ENCODE data around the gene RELB.
A peak's percentile ranks its signal among the peaks of the same experiment; 100 is the strongest.

The RELB gene

DNA sequence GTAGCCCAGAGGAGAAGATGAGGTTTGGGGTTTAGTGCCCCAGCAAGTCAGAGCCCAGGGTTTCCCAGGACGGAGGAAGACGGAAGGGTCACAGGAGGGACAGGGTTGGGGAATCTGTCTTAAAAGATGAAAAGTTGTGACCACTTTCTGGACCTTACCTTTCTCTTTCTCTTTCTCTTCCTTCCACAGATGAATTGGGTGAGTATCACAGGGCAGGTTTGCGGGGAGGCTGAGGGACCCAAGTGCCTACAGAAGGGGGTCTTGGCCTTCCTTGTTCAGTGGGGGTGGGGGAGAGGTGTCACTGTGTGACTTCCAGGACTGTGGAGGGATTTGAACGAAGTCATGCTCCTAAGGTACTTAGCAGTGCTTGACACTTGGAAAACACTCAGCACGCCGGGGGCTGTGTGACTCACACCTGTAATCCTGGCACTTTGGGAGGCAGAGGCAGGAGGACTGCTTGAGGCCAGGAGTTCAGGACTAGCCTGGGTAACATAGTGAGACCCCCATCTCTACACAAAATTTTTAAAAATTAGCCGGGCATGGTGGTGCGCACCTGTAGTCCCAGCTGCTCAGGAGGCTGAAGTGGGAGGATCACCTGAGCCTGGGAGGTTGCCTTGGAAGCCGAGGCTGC, 8.5 kb downstream of the RELB start:
- no peak for DNase-seq (ENCODE audit: low read depth)
- TF ChIP-seq, protein P1, sequence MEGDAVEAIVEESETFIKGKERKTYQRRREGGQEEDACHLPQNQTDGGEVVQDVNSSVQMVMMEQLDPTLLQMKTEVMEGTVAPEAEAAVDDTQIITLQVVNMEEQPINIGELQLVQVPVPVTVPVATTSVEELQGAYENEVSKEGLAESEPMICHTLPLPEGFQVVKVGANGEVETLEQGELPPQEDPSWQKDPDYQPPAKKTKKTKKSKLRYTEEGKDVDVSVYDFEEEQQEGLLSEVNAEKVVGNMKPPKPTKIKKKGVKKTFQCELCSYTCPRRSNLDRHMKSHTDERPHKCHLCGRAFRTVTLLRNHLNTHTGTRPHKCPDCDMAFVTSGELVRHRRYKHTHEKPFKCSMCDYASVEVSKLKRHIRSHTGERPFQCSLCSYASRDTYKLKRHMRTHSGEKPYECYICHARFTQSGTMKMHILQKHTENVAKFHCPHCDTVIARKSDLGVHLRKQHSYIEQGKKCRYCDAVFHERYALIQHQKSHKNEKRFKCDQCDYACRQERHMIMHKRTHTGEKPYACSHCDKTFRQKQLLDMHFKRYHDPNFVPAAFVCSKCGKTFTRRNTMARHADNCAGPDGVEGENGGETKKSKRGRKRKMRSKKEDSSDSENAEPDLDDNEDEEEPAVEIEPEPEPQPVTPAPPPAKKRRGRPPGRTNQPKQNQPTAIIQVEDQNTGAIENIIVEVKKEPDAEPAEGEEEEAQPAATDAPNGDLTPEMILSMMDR (conservative IDR thresholded peaks at IDR 0.05; ENCODE audit: low read length): no peak
- H3K4me3 ChIP-seq (ENCODE audit: low read length): no peak overlapping the region

DNA sequence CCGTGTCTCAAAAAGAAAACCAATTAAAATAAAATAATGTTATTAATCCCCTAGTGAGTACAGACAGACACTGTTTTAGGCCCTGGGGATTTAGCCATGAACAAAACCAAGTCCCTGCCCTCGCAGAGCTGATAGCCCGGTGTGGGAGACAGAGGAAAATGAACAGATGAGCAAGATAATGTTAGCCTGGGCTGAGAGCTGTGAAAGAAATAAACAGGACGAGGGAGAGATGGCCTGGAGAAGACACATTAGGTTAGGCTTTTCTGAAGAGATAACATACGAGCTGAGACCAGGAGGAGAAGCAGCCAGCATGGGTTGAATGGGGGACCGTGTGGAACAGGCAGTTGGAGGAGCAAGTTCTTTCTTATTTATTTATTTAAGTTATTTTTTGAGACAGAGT, 9.0 kb downstream of the RELB start:
- no peak overlapping the region for H3K4me3 ChIP-seq (ENCODE audit: low read length)
- DNase-seq (ENCODE audit: low read depth): no peak
- TF ChIP-seq, protein P1 (conservative IDR thresholded peaks at IDR 0.05; ENCODE audit: low read length): no peak

DNA sequence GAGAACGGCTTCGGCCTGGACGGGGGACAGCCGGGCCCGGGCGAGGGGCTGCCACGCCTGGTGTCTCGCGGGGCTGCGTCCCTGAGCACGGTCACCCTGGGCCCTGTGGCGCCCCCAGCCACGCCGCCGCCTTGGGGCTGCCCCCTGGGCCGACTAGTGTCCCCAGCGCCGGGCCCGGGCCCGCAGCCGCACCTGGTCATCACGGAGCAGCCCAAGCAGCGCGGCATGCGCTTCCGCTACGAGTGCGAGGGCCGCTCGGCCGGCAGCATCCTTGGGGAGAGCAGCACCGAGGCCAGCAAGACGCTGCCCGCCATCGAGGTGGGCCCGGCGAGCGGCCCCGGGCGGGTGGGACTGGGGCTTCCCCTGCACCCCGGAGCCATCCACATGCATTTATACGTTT, 10.7 kb downstream of the RELB start:
- TF ChIP-seq, protein P1 (conservative IDR thresholded peaks at IDR 0.05; ENCODE audit: low read length): no peak
- no peak overlapping the region for H3K4me3 ChIP-seq (ENCODE audit: low read length)
- DNase-seq (ENCODE audit: low read depth): no peak

DNA sequence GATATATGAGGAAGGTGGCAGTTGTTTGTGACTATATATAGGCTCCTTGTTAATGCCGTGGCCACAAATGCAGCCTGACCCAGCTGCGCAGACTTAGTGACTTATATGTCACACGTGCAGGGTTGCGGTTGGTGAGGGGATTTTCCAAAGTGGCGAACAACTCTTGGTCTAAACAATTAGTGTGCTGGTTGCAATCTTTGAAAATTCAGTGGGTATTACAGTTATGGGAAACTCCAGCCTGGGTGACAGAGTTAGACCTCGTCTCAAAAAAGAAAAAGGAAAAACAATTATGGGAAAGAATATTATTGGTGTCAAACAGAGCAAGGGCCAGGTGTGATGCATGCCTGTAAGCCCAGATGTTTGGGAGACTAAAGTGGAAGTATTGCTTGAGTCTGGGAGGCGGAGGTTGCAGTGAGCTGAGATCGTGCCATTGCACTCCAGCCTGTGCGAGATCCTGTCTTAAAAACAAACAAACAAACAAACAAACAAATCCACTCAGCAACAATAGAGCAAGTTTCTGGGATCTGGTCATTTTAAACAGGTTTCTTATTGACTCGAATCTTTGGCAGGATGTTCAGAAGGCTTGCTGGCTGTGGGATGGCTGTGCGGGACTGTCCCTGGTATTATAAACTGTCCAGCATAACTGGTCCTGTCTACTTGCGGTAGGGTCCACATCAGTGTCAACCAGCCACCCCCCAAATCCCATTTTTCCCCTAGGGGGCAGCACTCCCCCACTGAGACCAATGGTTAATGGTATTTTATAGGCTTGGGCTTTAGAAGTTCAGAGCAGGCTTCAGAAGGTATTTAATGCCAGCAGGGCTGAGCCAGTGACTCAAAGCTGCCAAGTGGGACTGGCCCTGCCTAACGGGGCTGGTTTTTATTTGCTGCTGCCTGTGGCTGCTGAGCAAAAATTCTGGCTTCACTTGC, 15.4 kb downstream of the RELB start:
- H3K4me3 ChIP-seq (ENCODE audit: low read length): no peak overlapping the region
- DNase-seq (ENCODE audit: low read depth): peak; percentile 84
- TF ChIP-seq, protein P1 (conservative IDR thresholded peaks at IDR 0.05; ENCODE audit: low read length): peak; percentile 70

DNA sequence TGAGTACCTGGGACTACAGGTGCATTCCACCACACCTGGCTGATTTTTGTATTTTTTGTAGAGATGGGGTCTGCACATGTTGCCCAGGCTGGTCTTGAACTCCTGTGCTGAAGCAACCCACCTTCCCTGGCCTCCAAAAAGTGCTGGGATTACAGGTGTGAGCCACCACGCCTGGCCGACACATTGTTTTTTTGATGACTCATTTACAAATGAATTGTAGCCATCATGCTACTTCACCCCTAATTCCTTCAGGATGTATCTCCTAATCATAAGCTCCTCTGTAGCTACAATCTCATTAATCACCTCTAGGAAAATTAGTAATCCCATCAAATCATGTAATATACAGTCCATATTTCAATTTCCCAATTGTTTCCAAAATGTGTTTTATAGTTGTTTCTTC, 17.9 kb downstream of the RELB start:
- H3K4me3 ChIP-seq (ENCODE audit: low read length): no peak overlapping the region

DNA sequence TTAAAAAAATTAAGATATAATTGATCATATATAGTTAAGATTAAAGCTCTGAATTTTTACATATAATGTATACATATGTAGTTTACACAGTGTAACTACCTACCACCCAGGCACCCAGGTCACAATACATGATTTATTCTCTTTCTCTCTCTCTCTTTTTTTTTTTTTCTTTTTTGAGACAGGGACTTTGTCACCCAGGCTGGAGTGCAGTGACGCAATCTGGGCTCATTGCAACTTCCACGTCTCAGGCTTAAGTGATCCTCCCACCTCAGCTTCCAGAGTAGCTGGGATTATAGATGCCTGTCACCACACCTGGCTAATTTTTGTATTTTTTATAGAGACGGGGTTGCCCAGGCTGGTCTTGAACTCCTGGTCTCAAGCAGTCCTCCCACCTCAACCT, 18.8 kb downstream of the RELB start:
- no peak for DNase-seq (ENCODE audit: low read depth)
- no peak overlapping the region for H3K4me3 ChIP-seq (ENCODE audit: low read length)
- TF ChIP-seq, protein P1 (conservative IDR thresholded peaks at IDR 0.05; ENCODE audit: low read length): no peak

More for the DNA sequence above, 17.9 kb downstream of the RELB start:
- TF ChIP-seq, protein P1 (conservative IDR thresholded peaks at IDR 0.05; ENCODE audit: low read length): no peak
- DNase-seq (ENCODE audit: low read depth): no peak

DNA sequence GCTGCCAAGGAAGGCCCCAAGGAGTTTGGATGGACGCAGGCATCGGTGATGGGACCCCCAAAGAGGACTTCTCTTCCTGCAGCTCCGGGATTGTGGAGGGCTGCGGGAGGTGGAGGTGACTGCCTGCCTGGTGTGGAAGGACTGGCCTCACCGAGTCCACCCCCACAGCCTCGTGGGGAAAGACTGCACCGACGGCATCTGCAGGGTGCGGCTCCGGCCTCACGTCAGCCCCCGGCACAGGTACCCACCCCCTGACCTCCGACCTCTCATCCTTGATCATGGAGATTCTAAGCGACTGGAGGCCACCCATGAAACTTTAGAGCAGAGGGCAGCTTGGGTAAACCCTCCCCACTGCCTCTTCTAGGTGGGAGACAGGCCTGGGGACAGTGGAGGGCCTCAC, 20.7 kb downstream of the RELB start:
- TF ChIP-seq, protein P1 (conservative IDR thresholded peaks at IDR 0.05; ENCODE audit: low read length): no peak
- H3K4me3 ChIP-seq (ENCODE audit: low read length): no peak overlapping the region
- no peak for DNase-seq (ENCODE audit: low read depth)
